Smooth muscle cell (in vitro differentiated cells): ENCODE measurements around the gene HTR4. TPM values are rescaled to one million over a fixed set of nuclear protein-coding genes. Genes with fewer than 3 reads are reported as not detected.

Experiments
- DNase-seq: peaks from one replicate; lab custom pipeline; 2025; ENCODE audit not compliant: unreplicated experiment; lab: John Stamatoyannopoulos, UW
- H2AFZ ChIP-seq: fragments of 200-600 bp; sonication (generic); 2 replicates; pipeline ENCODE4 v1.6.0; 2016; ENCODE audit warnings: antibody characterized with exemption, low read depth, mild to moderate bottlenecking
- H3F3A ChIP-seq: fragments of 200-600 bp; sonication (generic); 2 replicates; pipeline ENCODE4 v1.6.0; 2017; ENCODE audit warnings: antibody characterized with exemption, low read depth
- H3K27ac ChIP-seq: fragments of 200-600 bp; sonication (generic); 2 replicates; pipeline ENCODE4 v1.5.1; 2016; ENCODE audit warnings: low read depth, mild to moderate bottlenecking
- H3K27me3 ChIP-seq: fragments of 200-600 bp; sonication (generic); 2 replicates; pipeline ENCODE4 v1.6.1; 2016; ENCODE audit warnings: low read depth, mild to moderate bottlenecking
- H3K36me3 ChIP-seq: fragments of 200-600 bp; sonication (generic); 2 replicates; pipeline ENCODE4 v1.5.1; 2016; ENCODE audit warnings: low read depth
- H3K4me1 ChIP-seq: fragments of 200-600 bp; sonication (generic); 2 replicates; pipeline ENCODE4 v1.5.1; 2016; ENCODE audit warnings: low read depth
- H3K4me2 ChIP-seq: fragments of 200-600 bp; sonication (generic); 2 replicates; pipeline ENCODE4 v1.6.0; 2016; ENCODE audit warnings: mild to moderate bottlenecking
- H3K4me3 ChIP-seq: fragments of 200-600 bp; sonication (generic); 2 replicates; pipeline ENCODE4 v1.5.1; 2016; ENCODE audit warnings: mild to moderate bottlenecking
- H3K79me2 ChIP-seq: fragments of 200-600 bp; sonication (generic); 2 replicates; pipeline ENCODE4 v1.6.0; 2016; ENCODE audit warnings: low read depth, mild to moderate bottlenecking
- H3K9ac ChIP-seq: fragments of 200-600 bp; sonication (generic); 2 replicates; pipeline ENCODE4 v1.6.0; 2016; ENCODE audit warnings: low read depth
- H3K9me3 ChIP-seq: fragments of 200-600 bp; sonication (generic); replicated peaks from 2 replicates; pipeline ENCODE4 v1.5.1; 2016; ENCODE audit warnings: low read depth
- H4K20me1 ChIP-seq: fragments of 200-600 bp; sonication (generic); 2 replicates; pipeline ENCODE4 v1.6.0; 2016; ENCODE audit warnings: low read depth
- CTCF ChIP-seq: fragments of 200-600 bp; sonication (generic); IDR thresholded peaks from 2 replicates; pipeline ENCODE4 v1.5.1; 2017; ENCODE audit warnings: borderline replicate concordance, mild to moderate bottlenecking, antibody characterized with exemption; ENCODE audit not compliant: insufficient read depth, poor library complexity, severe bottlenecking
- WGBS: methylation state at CpG from one replicate; pipeline ENCODE4 v1.1.7; 2016; ENCODE audit warnings: low lambda C conversion rate; 5-methylcytosine and 5-hydroxymethylcytosine counted together
- polyA plus RNA-seq: library from polyadenylated mRNA; unstranded; fragments of >200 nt; fragmentation: Nextera tagmentation; extraction: Ambion mirVana; gene quantifications from 2 replicates; pipeline ENCODE4 v1.2.1, GENCODE V29; 2016
- total RNA-seq: library from RNA; depleted of rRNA; stranded (reverse); fragments of >200 nt; gene quantifications from 2 replicates; pipeline ENCODE4 v1.2.3, GENCODE V29; 2014

The HTR4 gene
- total RNA-seq (0.09 TPM in 1 of 2 replicates, not detected in the other), polyA plus RNA-seq (not detected in 2 replicates)

- no peak for TF ChIP-seq CTCF
- Histone ChIP-seq H2AFZ (no peak within 1 kb of the TSS), H3K79me2 (no peaks in the 10 kb centered on the region), H3K4me3 (peak within 1 kb of the TSS; percentile 43), H3K27me3 (peaks cover 71% of the 10 kb centered on the region), H3K27ac (no peak within 1 kb of the TSS), H3K9ac (no peak within 1 kb of the TSS), H3K9me3 (no peaks in the 10 kb centered on the region), H3K4me2 (peak within 1 kb of the TSS; percentile 83), H3K36me3 (no peaks in the 10 kb centered on the region), H3F3A (no peaks in the 10 kb centered on the region), H4K20me1 (no peaks in the 10 kb centered on the region), H3K4me1 (no peaks in the 10 kb centered on the region)
- WGBS: 13% methylated on average over 43 of the region's 72 CpGs
- DNase-seq: no peak
Measured at GRCh38 chr5:148653836-148654781, at the start of gene HTR4. Gene HTR4 (minus strand): TSS chr5:148654527. CDS start chr5:148637014, 17,513 bp downstream.

- H3K27ac ChIP-seq: no peak overlapping the region
- H3F3A ChIP-seq: peaks cover 11% of the 10 kb centered on the region
- H3K27me3 ChIP-seq: no peaks in the 10 kb centered on the region
- H3K4me3 ChIP-seq: no peak overlapping the region
- H3K36me3 ChIP-seq: no peaks in the 10 kb centered on the region
- H3K9me3 ChIP-seq: peaks cover 4% of the 10 kb centered on the region
- no peak for DNase-seq
- H3K4me2 ChIP-seq: no peak overlapping the region
- H4K20me1 ChIP-seq: no peaks in the 10 kb centered on the region
- H3K9ac ChIP-seq: no peak overlapping the region
- H3K79me2 ChIP-seq: no peaks in the 10 kb centered on the region
- no peak for TF ChIP-seq CTCF
- no peak overlapping the region for H2AFZ ChIP-seq
- peaks cover 10% of the 10 kb centered on the region for H3K4me1 ChIP-seq
Measured at GRCh38 chr5:148702019-148702596, 47.8 kb upstream of the HTR4 start.

- DNase-seq: no peak
- Histone ChIP-seq H3F3A (peaks cover 18% of the 10 kb centered on the region), H3K9ac (peak overlapping the region; percentile 71), H3K4me3 (peak overlapping the region; percentile 4), H3K9me3 (peaks cover 4% of the 10 kb centered on the region), H4K20me1 (no peaks in the 10 kb centered on the region), H3K79me2 (no peaks in the 10 kb centered on the region), H2AFZ (peak overlapping the region; percentile 32), H3K27ac (peak overlapping the region; percentile 94), H3K4me1 (peaks cover 14% of the 10 kb centered on the region), H3K36me3 (no peaks in the 10 kb centered on the region), H3K4me2 (peak overlapping the region; percentile 64), H3K27me3 (no peaks in the 10 kb centered on the region)
- no peak for TF ChIP-seq CTCF
- 54% methylated on average over 3 of the region's 3 CpGs for WGBS
Measured at GRCh38 chr5:148699028-148699427, 44.7 kb upstream of the HTR4 start.
